Uterus (tissue), 4 donors: ENCODE results near the gene PODN. TPM values are rescaled to one million over a fixed set of nuclear protein-coding genes. Genes with fewer than 3 reads are reported as not detected.
A peak's percentile ranks its signal among the peaks of the same experiment; 100 is the strongest.

Experiments
- DNase-seq, 2 donors: peaks; one replicate each; pipeline ENCODE4 v3.0.0-alpha.2; 2019 to 2020
- H3K27ac ChIP-seq, 2 donors: fragments of 200-600 bp; sonication (generic); 1 replicate in 1 of 2; 2 replicates in 1 of 2; pipeline ENCODE4 v1.5.1; 2016 to 2018
- H3K27me3 ChIP-seq, 2 donors: fragments of 200-600 bp; sonication (generic); one replicate each; pipeline ENCODE4 v1.5.1; 2018 to 2019; ENCODE audit warnings: control low read depth in 1 of 2
- H3K36me3 ChIP-seq, 2 donors: fragments of 200-600 bp; sonication (generic); one replicate each; pipeline ENCODE4 v1.5.1; 2019; ENCODE audit warnings: control low read depth in 1 of 2
- H3K4me1 ChIP-seq, 2 donors: fragments of 200-600 bp; sonication (generic); one replicate each; pipeline ENCODE4 v1.5.1; 2018 to 2019; ENCODE audit warnings: control low read depth in 1 of 2
- H3K4me3 ChIP-seq, 2 donors: fragments of 200-600 bp; sonication (generic); 1 replicate in 1 of 2; 2 replicates in 1 of 2; pipeline ENCODE4 v1.5.1; 2018 to 2019; ENCODE audit warnings: mild to moderate bottlenecking in 1 of 2
- H3K9me3 ChIP-seq, 2 donors: fragments of 200-600 bp; sonication (generic); one replicate each; pipeline ENCODE4 v1.5.1; 2019; ENCODE audit warnings: control low read depth in 1 of 2
- CTCF ChIP-seq, 4 experiments: fragments of 200-600 bp in 2 of 4; fragments of 450-650 bp in 2 of 4; sonication (generic) in 2 of 4; IDR thresholded peaks; one replicate each; pipeline ENCODE4 v1.5.1; 2016 to 2019; ENCODE audit warnings: antibody characterized with exemption in 4 of 4, mild to moderate bottlenecking in 2 of 4, moderate library complexity in 1 of 4
- POLR2A ChIP-seq, 2 donors: fragments of 450-650 bp; IDR thresholded peaks; one replicate each; pipeline ENCODE4 v1.6.1; 2016; ENCODE audit warnings: antibody characterized with exemption in 2 of 2, mild to moderate bottlenecking in 1 of 2, moderate library complexity in 1 of 2
- intact Hi-C: fragments of 100-400 bp; cut with DNase I; formaldehyde crosslinking; loops from one replicate; pipeline ENCODE4 v1.15.1; 2023; ENCODE audit warnings: low total_unique reads
- total RNA-seq, 4 donors: library from RNA; depleted of rRNA in 3 of 4; stranded (reverse); fragments of >200 nt in 3 of 4; gene quantifications; one replicate each; pipeline versions ENCODE4 v1.1.0 to v1.2.4, GENCODE V29; 2014 to 2023
- donor health status: DM: yes; HTN: yes; CAD: no.

PODN gene
- total RNA-seq, 4 donors from 2014 or later: 20.9 to 100 (median 71.8) TPM

- Histone ChIP-seq H3K27me3 (no peaks in the 10 kb centered on the region), H3K27ac (no peak overlapping the region), H3K4me1 (no peaks in the 10 kb centered on the region), H3K9me3 (no peaks in the 10 kb centered on the region), H3K4me3 (no peak overlapping the region), H3K36me3 (no peaks in the 10 kb centered on the region)
- no peak for TF ChIP-seq CTCF (IDR thresholded peaks at IDR 0.05)
- no peak for TF ChIP-seq POLR2A (IDR thresholded peaks at IDR 0.05)
- DNase-seq: no peak
- intact Hi-C loops: no loop called here
Observed at GRCh38 chr1:53092659-53093450, 30.8 kb downstream of the PODN start.

GRCh38 chr1:53093451-53093754 is 31.4 kb downstream of the PODN start:
- TF ChIP-seq POLR2A (IDR thresholded peaks at IDR 0.05): no peak
- Histone ChIP-seq H3K4me1 (no peaks in the 10 kb centered on the region), H3K27ac (no peak overlapping the region), H3K27me3 (no peaks in the 10 kb centered on the region), H3K36me3 (no peaks in the 10 kb centered on the region), H3K4me3 (no peak overlapping the region), H3K9me3 (no peaks in the 10 kb centered on the region)
- intact Hi-C loops: no loop called here
- DNase-seq: no peak

- Histone ChIP-seq H3K9me3 (no peaks in the 10 kb centered on the region), H3K27ac (no peak overlapping the region), H3K27me3 (no peaks in the 10 kb centered on the region), H3K36me3 (no peaks in the 10 kb centered on the region), H3K4me3 (no peak overlapping the region), H3K4me1 (no peaks in the 10 kb centered on the region)
- no peak for DNase-seq
- intact Hi-C loops: no loop called here
- TF ChIP-seq CTCF (IDR thresholded peaks at IDR 0.05) (no peak), POLR2A (IDR thresholded peaks at IDR 0.05) (no peak)
Observed at GRCh38 chr1:53093778-53094532, 31.9 kb downstream of the PODN start.

GRCh38 chr1:53094533-53094919 is 32.5 kb downstream of the PODN start:
- intact Hi-C loops: no loop called here

GRCh38 chr1:53104289-53104913 is 42.4 kb downstream of the PODN start:
- no peaks in the 10 kb centered on the region for H3K36me3 ChIP-seq
- peak; percentile 58 to 62 for DNase-seq
- H3K4me3 ChIP-seq: no peak overlapping the region
- intact Hi-C loops: no loop called here
- H3K27me3 ChIP-seq: no peaks in the 10 kb centered on the region
- H3K27ac ChIP-seq: peak overlapping the region; percentile 51 to 62
- TF ChIP-seq POLR2A (IDR thresholded peaks at IDR 0.05) (no peak), CTCF (IDR thresholded peaks at IDR 0.05) (no peak)
- H3K9me3 ChIP-seq: no peaks in the 10 kb centered on the region
- no peaks in the 10 kb centered on the region for H3K4me1 ChIP-seq

More at GRCh38 chr1:53094533-53094919, 32.5 kb downstream of the PODN start:
- no peaks in the 10 kb centered on the region for H3K36me3 ChIP-seq
- no peaks in the 10 kb centered on the region for H3K9me3 ChIP-seq
- no peak for DNase-seq
- no peaks in the 10 kb centered on the region for H3K4me1 ChIP-seq
- TF ChIP-seq CTCF (IDR thresholded peaks at IDR 0.05) (no peak), POLR2A (IDR thresholded peaks at IDR 0.05) (no peak)
- no peak overlapping the region for H3K4me3 ChIP-seq
- H3K27me3 ChIP-seq: no peaks in the 10 kb centered on the region
- H3K27ac ChIP-seq: no peak overlapping the region
